IPS DF 6.9 (cell line): Measurements from ENCODE around the gene OPA1.

ENCODE experiments used
- DNase-seq: peaks from one replicate; pipeline ENCODE4 v3.0.0-alpha.2; 2013; ENCODE audit warnings: low read depth, low spot score
- H3K27ac ChIP-seq: one replicate; pipeline ENCODE4 v1.5.1; 2013; ENCODE audit warnings: low read length, control low read depth
- H3K27me3 ChIP-seq: 2 replicates; pipeline ENCODE4 v1.6.1; 2013; ENCODE audit warnings: mild to moderate bottlenecking, low read length; ENCODE audit not compliant: control insufficient read depth, insufficient read depth
- H3K36me3 ChIP-seq: 2 replicates; pipeline ENCODE4 v1.6.1; 2013; ENCODE audit warnings: low read length; ENCODE audit not compliant: control insufficient read depth, insufficient read depth
- H3K4me1 ChIP-seq: 2 replicates; pipeline ENCODE4 v1.6.1; 2013; ENCODE audit warnings: low read length; ENCODE audit not compliant: control insufficient read depth, insufficient read depth
- H3K4me3 ChIP-seq: 2 replicates; pipeline ENCODE4 v1.5.1; 2013; ENCODE audit warnings: mild to moderate bottlenecking, low read length
- H3K9me3 ChIP-seq: 2 replicates; pipeline ENCODE4 v1.6.1; 2013; ENCODE audit warnings: low read length, inconsistent platforms; ENCODE audit not compliant: control insufficient read depth, insufficient read depth
- WGBS: extraction: QIAGEN DNeasy Blood & Tissue Kit; methylation state at CpG from one replicate; pipeline ENCODE4 v1.1.7; 2013; ENCODE audit warnings: mixed read lengths, missing lambda C conversion rate; ENCODE audit not compliant: insufficient read length, insufficient coverage; 5-methylcytosine and 5-hydroxymethylcytosine counted together

The OPA1 gene

GRCh38 chr3:193592841-193593667 lies at the start of gene OPA1:
Gene OPA1, plus strand, starts transcription at chr3:193593208. Its CDS starts 170 bp downstream, at chr3:193593378.
- H3K9me3 ChIP-seq: no peaks in the 10 kb centered on the region
- no CpG with 5 or more reads among the region's 55 CpGs for WGBS
- H3K27ac ChIP-seq: no peak within 1 kb of the TSS

GRCh38 chr3:193544289-193544688 lies 48.7 kb upstream of the OPA1 start:
- Histone ChIP-seq H3K27ac (no peak overlapping the region), H3K27me3 (no peaks in the 10 kb centered on the region), H3K4me3 (no peak overlapping the region), H3K9me3 (no peaks in the 10 kb centered on the region; the same call in 1 of the 2 replicates), H3K36me3 (no peaks in the 10 kb centered on the region), H3K4me1 (no peaks in the 10 kb centered on the region; the same call in 1 of the 2 replicates)
- DNase-seq: no peak
- no CpG with 5 or more reads among the region's 1 CpG for WGBS

More at GRCh38 chr3:193592841-193593667, at the start of gene OPA1:
- H3K4me3 ChIP-seq: peak within 1 kb of the TSS; percentile 60
- no peaks in the 10 kb centered on the region for H3K27me3 ChIP-seq
- DNase-seq: peak; percentile 99
- no peaks in the 10 kb centered on the region for H3K36me3 ChIP-seq
- H3K4me1 ChIP-seq: no peaks in the 10 kb centered on the region

- no peak overlapping the region for H3K4me3 ChIP-seq
- DNase-seq: no peak
- no CpG with 5 or more reads among the region's 1 CpG for WGBS
- no peaks in the 10 kb centered on the region for H3K27me3 ChIP-seq
- H3K27ac ChIP-seq: no peak overlapping the region
- H3K4me1 ChIP-seq: no peaks in the 10 kb centered on the region; the same call in 1 of the 2 replicates
- H3K36me3 ChIP-seq: no peaks in the 10 kb centered on the region
- H3K9me3 ChIP-seq: no peaks in the 10 kb centered on the region; the same call in 1 of the 2 replicates
Observed at GRCh38 chr3:193545304-193545703, 47.7 kb upstream of the OPA1 start.

- no peaks in the 10 kb centered on the region for H3K36me3 ChIP-seq
- DNase-seq: no peak
Observed at GRCh38 chr3:193546129-193546528, 46.9 kb upstream of the OPA1 start.

GRCh38 chr3:193548406-193548805 lies 44.6 kb upstream of the OPA1 start:
- Histone ChIP-seq H3K27me3 (no peaks in the 10 kb centered on the region), H3K27ac (no peak overlapping the region), H3K4me1 (no peaks in the 10 kb centered on the region; the same call in 1 of the 2 replicates), H3K4me3 (no peak overlapping the region), H3K9me3 (no peaks in the 10 kb centered on the region; the same call in 1 of the 2 replicates), H3K36me3 (no peaks in the 10 kb centered on the region)
- no peak for DNase-seq
- WGBS: no CpG with 5 or more reads among the region's 4 CpGs

More at GRCh38 chr3:193546129-193546528, 46.9 kb upstream of the OPA1 start:
- no peak overlapping the region for H3K4me3 ChIP-seq
- H3K27me3 ChIP-seq: no peaks in the 10 kb centered on the region
- no peak overlapping the region for H3K27ac ChIP-seq
- H3K4me1 ChIP-seq: no peaks in the 10 kb centered on the region; the same call in 1 of the 2 replicates
- no peaks in the 10 kb centered on the region; the same call in 1 of the 2 replicates for H3K9me3 ChIP-seq

- no peaks in the 10 kb centered on the region for H3K9me3 ChIP-seq
- H3K27me3 ChIP-seq: no peaks in the 10 kb centered on the region
- no CpG with 5 or more reads among the region's 1 CpG for WGBS
- DNase-seq: no peak
- H3K4me3 ChIP-seq: no peak overlapping the region
- H3K36me3 ChIP-seq: no peaks in the 10 kb centered on the region
- H3K27ac ChIP-seq: no peak overlapping the region
- no peaks in the 10 kb centered on the region; the same call in 1 of the 2 replicates for H3K4me1 ChIP-seq
Observed at GRCh38 chr3:193552923-193553322, 40.1 kb upstream of the OPA1 start.

GRCh38 chr3:193553586-193553985 lies 39.4 kb upstream of the OPA1 start:
- no peaks in the 10 kb centered on the region; the same call in 1 of the 2 replicates for H3K4me1 ChIP-seq
- no peak overlapping the region for H3K4me3 ChIP-seq
- no peaks in the 10 kb centered on the region for H3K27me3 ChIP-seq
- WGBS: no CpG with 5 or more reads among the region's 1 CpG
- no peak for DNase-seq
- H3K36me3 ChIP-seq: no peaks in the 10 kb centered on the region
- H3K9me3 ChIP-seq: no peaks in the 10 kb centered on the region
- no peak overlapping the region for H3K27ac ChIP-seq

- Histone ChIP-seq H3K27ac (no peak within 1 kb of the TSS), H3K9me3 (no peaks in the 10 kb centered on the region), H3K27me3 (no peaks in the 10 kb centered on the region), H3K4me1 (no peaks in the 10 kb centered on the region), H3K36me3 (no peaks in the 10 kb centered on the region), H3K4me3 (no peak within 1 kb of the TSS)
- DNase-seq: peak; percentile 4
- WGBS: no CpG with 5 or more reads among the region's 9 CpGs
Observed at GRCh38 chr3:193554811-193555210, 38.2 kb upstream of the OPA1 start, which contains the start of gene ATP13A4. Gene ATP13A4, minus strand, starts transcription at chr3:193554895. Its CDS starts 96 bp downstream, at chr3:193554799.

- H3K27me3 ChIP-seq: no peaks in the 10 kb centered on the region
- H3K36me3 ChIP-seq: no peaks in the 10 kb centered on the region
- no peaks in the 10 kb centered on the region for H3K9me3 ChIP-seq
- H3K4me3 ChIP-seq: no peak overlapping the region
- DNase-seq: no peak
- H3K4me1 ChIP-seq: no peaks in the 10 kb centered on the region
- no CpG with 5 or more reads among the region's 2 CpGs for WGBS
- H3K27ac ChIP-seq: no peak overlapping the region
Observed at GRCh38 chr3:193556841-193557240, 36.2 kb upstream of the OPA1 start.

- no peak for DNase-seq
- H3K9me3 ChIP-seq: no peaks in the 10 kb centered on the region
- H3K4me3 ChIP-seq: no peak overlapping the region
- no peaks in the 10 kb centered on the region for H3K36me3 ChIP-seq
- no peak overlapping the region for H3K27ac ChIP-seq
- H3K4me1 ChIP-seq: no peaks in the 10 kb centered on the region
- no peaks in the 10 kb centered on the region for H3K27me3 ChIP-seq
Observed at GRCh38 chr3:193559100-193559499, 33.9 kb upstream of the OPA1 start.
